SU-DHL-6 (cell line): Measurements from ENCODE around the gene HECTD4.

Experiments used
- H2AFZ ChIP-seq: fragments of 200-600 bp; sonication (generic); 2 replicates; pipeline ENCODE4 v1.6.1; 2014; ENCODE audit warnings: low read depth, mild to moderate bottlenecking, moderate library complexity, mixed read lengths, antibody characterized with exemption, low read length; ENCODE audit not compliant: severe bottlenecking
- H3F3A ChIP-seq: fragments of 200-600 bp; shearing (Covaris generic); 2 replicates; pipeline ENCODE4 v1.6.0; 2016; ENCODE audit warnings: antibody characterized with exemption, mild to moderate bottlenecking; ENCODE audit not compliant: insufficient read depth
- H3K27ac ChIP-seq: fragments of 200-600 bp; sonication (generic); 2 replicates; pipeline ENCODE4 v1.5.1; 2016; ENCODE audit warnings: low read depth, mild to moderate bottlenecking, low read length, moderate library complexity, mixed read lengths
- H3K27me3 ChIP-seq: fragments of 200-600 bp; sonication (generic), shearing (Covaris generic); 2 replicates; pipeline ENCODE4 v1.6.0; 2014; ENCODE audit warnings: mild to moderate bottlenecking, low read length
- H3K36me3 ChIP-seq: fragments of 200-600 bp; sonication (generic); 2 replicates; pipeline ENCODE4 v1.6.1; 2014; ENCODE audit warnings: mild to moderate bottlenecking, low read length, mixed read lengths
- H3K4me2 ChIP-seq: fragments of 300-600, 200-600 bp; shearing (Covaris generic), sonication (generic); 2 replicates; pipeline ENCODE4 v1.6.0; 2014; ENCODE audit warnings: low read length, low read depth, mild to moderate bottlenecking; ENCODE audit not compliant: poor library complexity, severe bottlenecking
- H3K4me3 ChIP-seq: fragments of 200-600 bp; sonication (generic); 2 replicates; pipeline ENCODE4 v1.5.1; 2014; ENCODE audit warnings: antibody characterized with exemption, low read length, mild to moderate bottlenecking, mixed read lengths; ENCODE audit not compliant: insufficient read depth, poor library complexity, severe bottlenecking
- H3K79me2 ChIP-seq: fragments of 200-600 bp; sonication (generic); 2 replicates; pipeline ENCODE4 v1.6.1; 2014; ENCODE audit warnings: mild to moderate bottlenecking, low read length, moderate library complexity; ENCODE audit not compliant: insufficient read depth
- H3K9ac ChIP-seq: fragments of 200-600 bp; sonication (generic); 2 replicates; pipeline ENCODE4 v1.7.0; 2014; ENCODE audit warnings: mild to moderate bottlenecking, low read length
- H3K9me2 ChIP-seq: fragments of 200-600 bp; sonication (generic); replicated peaks from 2 replicates; pipeline ENCODE4 v1.6.1; 2014; ENCODE audit warnings: low read length; ENCODE audit not compliant: insufficient read depth
- H3K9me3 ChIP-seq: fragments of 200-600 bp; sonication (generic); 2 replicates; pipeline ENCODE4 v1.6.1; 2014; ENCODE audit warnings: low read length, mixed read lengths; ENCODE audit not compliant: insufficient read depth
- H4K20me1 ChIP-seq: fragments of 200-600 bp; sonication (generic); 2 replicates; pipeline ENCODE4 v1.6.1; 2014; ENCODE audit warnings: low read depth, mild to moderate bottlenecking, antibody characterized with exemption, low read length, moderate library complexity, mixed read lengths
- EZH2phosphoT487 ChIP-seq: fragments of 200-600 bp; sonication (generic), shearing (Covaris generic); conservative IDR thresholded peaks from 2 replicates; pipeline ENCODE4 v1.6.1; 2018; ENCODE audit warnings: mild to moderate bottlenecking, antibody characterized with exemption, low read length, moderate library complexity, mixed read lengths
- TF ChIP-seq, protein P1 (sequence below): fragments of 200-600 bp; sonication (generic); IDR thresholded peaks from one replicate; pipeline ENCODE4 v1.5.1; 2017; ENCODE audit warnings: antibody characterized with exemption, mild to moderate bottlenecking, low read length, moderate library complexity; ENCODE audit not compliant: insufficient read depth, poor library complexity, severe bottlenecking

Gene HECTD4

DNA sequence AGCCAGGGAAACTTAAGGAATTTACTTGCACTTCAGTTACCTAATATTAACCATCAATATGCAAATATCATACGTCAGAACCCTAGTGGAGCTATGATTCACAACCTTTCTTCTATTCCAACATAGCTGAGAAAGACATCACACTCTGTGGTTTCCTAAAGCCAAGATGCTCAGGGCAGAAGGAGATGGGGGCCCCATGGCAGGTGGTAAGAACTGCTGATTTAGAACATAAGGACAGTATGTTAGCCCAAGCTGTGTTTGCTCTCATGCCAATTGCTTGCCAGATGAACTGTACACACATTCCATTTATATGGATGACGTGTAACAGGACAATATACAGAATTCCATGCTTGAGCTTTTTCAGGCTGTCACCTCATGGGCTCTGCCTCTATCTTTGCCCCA lies 34.6 kb downstream of the HECTD4 start:
- no peaks in the 10 kb centered on the region for H3K9me3 ChIP-seq
- no peak overlapping the region for H3K4me2 ChIP-seq
- no peak overlapping the region for H3K9ac ChIP-seq
- H3K4me3 ChIP-seq = no peak overlapping the region
- peaks cover 21% of the 10 kb centered on the region for H4K20me1 ChIP-seq
- H3K36me3 ChIP-seq = no peaks in the 10 kb centered on the region
- H3F3A ChIP-seq = no peaks in the 10 kb centered on the region
- no peaks in the 10 kb centered on the region for H3K9me2 ChIP-seq
- H2AFZ ChIP-seq = no peak overlapping the region
- H3K27me3 ChIP-seq = no peaks in the 10 kb centered on the region
- H3K27ac ChIP-seq = no peak overlapping the region
- TF ChIP-seq, protein P1, sequence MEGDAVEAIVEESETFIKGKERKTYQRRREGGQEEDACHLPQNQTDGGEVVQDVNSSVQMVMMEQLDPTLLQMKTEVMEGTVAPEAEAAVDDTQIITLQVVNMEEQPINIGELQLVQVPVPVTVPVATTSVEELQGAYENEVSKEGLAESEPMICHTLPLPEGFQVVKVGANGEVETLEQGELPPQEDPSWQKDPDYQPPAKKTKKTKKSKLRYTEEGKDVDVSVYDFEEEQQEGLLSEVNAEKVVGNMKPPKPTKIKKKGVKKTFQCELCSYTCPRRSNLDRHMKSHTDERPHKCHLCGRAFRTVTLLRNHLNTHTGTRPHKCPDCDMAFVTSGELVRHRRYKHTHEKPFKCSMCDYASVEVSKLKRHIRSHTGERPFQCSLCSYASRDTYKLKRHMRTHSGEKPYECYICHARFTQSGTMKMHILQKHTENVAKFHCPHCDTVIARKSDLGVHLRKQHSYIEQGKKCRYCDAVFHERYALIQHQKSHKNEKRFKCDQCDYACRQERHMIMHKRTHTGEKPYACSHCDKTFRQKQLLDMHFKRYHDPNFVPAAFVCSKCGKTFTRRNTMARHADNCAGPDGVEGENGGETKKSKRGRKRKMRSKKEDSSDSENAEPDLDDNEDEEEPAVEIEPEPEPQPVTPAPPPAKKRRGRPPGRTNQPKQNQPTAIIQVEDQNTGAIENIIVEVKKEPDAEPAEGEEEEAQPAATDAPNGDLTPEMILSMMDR = no peak
- no peak for TF ChIP-seq EZH2phosphoT487
- H3K79me2 ChIP-seq = peaks cover 10% of the 10 kb centered on the region; the same call in 1 of the 2 replicates

DNA sequence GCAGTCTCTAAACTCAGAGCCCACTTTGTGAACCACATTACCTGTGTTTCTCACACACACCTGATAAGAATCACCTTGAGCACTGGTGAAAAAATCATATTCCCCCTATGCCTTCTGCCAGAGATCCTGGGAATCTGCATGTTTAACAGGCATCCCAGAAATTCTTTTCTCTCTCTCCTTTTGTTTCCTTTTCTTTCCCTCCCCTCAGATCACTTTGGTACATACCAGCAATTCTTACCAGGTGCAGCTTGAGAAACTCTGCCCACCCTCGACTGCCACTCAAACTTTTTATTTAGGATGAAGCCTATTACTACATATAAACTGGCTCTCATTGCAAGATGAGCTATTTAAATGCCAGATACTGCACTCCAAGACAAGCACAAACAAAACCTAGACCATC lies 36.0 kb downstream of the HECTD4 start:
- no peak overlapping the region for H3K27ac ChIP-seq
- H3K27me3 ChIP-seq = no peaks in the 10 kb centered on the region
- no peak overlapping the region for H3K4me2 ChIP-seq
- H2AFZ ChIP-seq = no peak overlapping the region
- no peak overlapping the region for H3K4me3 ChIP-seq
- peaks cover 21% of the 10 kb centered on the region; the same call in 1 of the 2 replicates for H3K79me2 ChIP-seq
- no peaks in the 10 kb centered on the region for H3K36me3 ChIP-seq
- H3K9me3 ChIP-seq = no peaks in the 10 kb centered on the region
- TF ChIP-seq EZH2phosphoT487 = no peak
- TF ChIP-seq, protein P1 = no peak
- H3K9me2 ChIP-seq = no peaks in the 10 kb centered on the region
- H3K9ac ChIP-seq = no peak overlapping the region
- no peaks in the 10 kb centered on the region for H3F3A ChIP-seq
- H4K20me1 ChIP-seq = peaks cover 16% of the 10 kb centered on the region

DNA sequence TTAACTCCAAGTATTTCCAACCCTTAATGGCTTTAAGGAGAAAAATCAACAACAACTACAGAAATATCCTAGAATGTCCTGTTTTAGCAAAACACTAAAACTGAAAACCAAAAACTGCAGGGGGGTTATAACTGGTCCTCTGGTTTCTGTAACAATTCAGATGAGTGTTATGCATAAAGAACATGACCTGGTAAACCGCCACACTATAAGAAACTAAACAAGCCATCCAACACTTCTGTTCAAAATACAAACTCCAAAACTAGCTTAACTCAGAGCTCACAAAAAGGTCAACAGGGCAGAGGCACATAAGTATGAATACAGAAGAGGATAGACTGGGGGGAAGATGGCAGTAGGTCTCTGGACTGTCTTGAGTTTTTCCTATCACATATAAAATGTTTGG lies 38.0 kb downstream of the HECTD4 start:
- H3K79me2 ChIP-seq = peaks cover 26% of the 10 kb centered on the region
- no peaks in the 10 kb centered on the region for H3K27me3 ChIP-seq
- no peaks in the 10 kb centered on the region for H3F3A ChIP-seq
- no peak overlapping the region for H3K9ac ChIP-seq
- H2AFZ ChIP-seq = no peak overlapping the region
- no peak overlapping the region for H3K27ac ChIP-seq
- H4K20me1 ChIP-seq = peaks cover 16% of the 10 kb centered on the region
- no peak overlapping the region for H3K4me3 ChIP-seq
- no peaks in the 10 kb centered on the region for H3K9me2 ChIP-seq
- no peak overlapping the region for H3K4me2 ChIP-seq
- TF ChIP-seq, protein P1 = no peak
- TF ChIP-seq EZH2phosphoT487 = no peak
- no peaks in the 10 kb centered on the region for H3K36me3 ChIP-seq
- no peaks in the 10 kb centered on the region for H3K9me3 ChIP-seq

DNA sequence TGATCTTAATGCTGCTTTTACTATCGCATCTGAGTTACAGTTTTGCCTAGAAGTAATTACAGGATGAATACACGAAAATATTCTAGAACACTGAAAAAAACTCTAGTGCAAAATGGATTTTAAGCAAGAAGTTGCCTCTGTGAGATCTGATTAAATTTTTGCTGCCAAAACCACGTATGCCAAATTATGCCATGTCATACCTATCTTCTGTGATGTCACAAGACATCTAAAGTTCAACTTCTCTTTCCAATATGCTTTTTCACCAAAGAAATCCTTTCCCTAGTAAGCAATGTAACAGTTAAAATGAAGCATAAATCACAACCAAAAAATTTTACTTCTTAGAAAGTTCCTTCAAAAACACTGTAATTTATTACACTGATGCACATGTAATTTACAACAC lies 39.6 kb downstream of the HECTD4 start:
- H3K79me2 ChIP-seq = peaks cover 24% of the 10 kb centered on the region
- H3K4me2 ChIP-seq = no peak overlapping the region
- no peaks in the 10 kb centered on the region for H3K36me3 ChIP-seq
- no peak overlapping the region for H3K9ac ChIP-seq
- H3K4me3 ChIP-seq = no peak overlapping the region
- no peaks in the 10 kb centered on the region for H3F3A ChIP-seq
- peaks cover 11% of the 10 kb centered on the region for H4K20me1 ChIP-seq
- no peaks in the 10 kb centered on the region for H3K9me3 ChIP-seq
- no peak overlapping the region for H3K27ac ChIP-seq
- TF ChIP-seq, protein P1 = no peak
- TF ChIP-seq EZH2phosphoT487 = no peak
- H3K9me2 ChIP-seq = no peaks in the 10 kb centered on the region
- H2AFZ ChIP-seq = no peak overlapping the region
- no peaks in the 10 kb centered on the region for H3K27me3 ChIP-seq
